IMR-90 (cell line): Measurements from ENCODE around the gene MAN2A2. TPM values are rescaled to one million over a fixed set of nuclear protein-coding genes. Genes with fewer than 3 reads are reported as not detected.

Experiments
- ATAC-seq: fragments of 200-7000 bp; cut with Tn5 transposase; 2 replicates; pipeline ENCODE4 v1.9.1; 2020; ENCODE audit warnings: low read depth, mild to moderate bottlenecking, moderate library complexity
- BruUV-seq: library from RNA; stranded (reverse); fragments of 400-500 nt; replicated peaks from 2 replicates; lab custom pipeline; 2021; lab: Mats Ljungman, UMichigan
- CTCF ChIA-PET: fragments of 300-600 bp; formaldehyde crosslinking; extraction: SDS; loops from one replicate; lab custom pipeline; 2021; ENCODE audit warnings: antibody characterized with exemption; lab: Yijun Ruan, JAX
- POLR2A ChIA-PET: fragments of 300-600 bp; sonication (Branson Sonifier 250); formaldehyde crosslinking; loops from one replicate; lab custom pipeline; 2022; ENCODE audit warnings: antibody characterized with exemption; ENCODE audit not compliant: unreplicated experiment; lab: Charles Lee
- DNase-seq: peaks from one replicate; pipeline ENCODE4 v3.0.0; 2013
- H2AFZ ChIP-seq: replicated peaks from 2 replicates; pipeline ENCODE3; 2013; ENCODE audit warnings: low read length, mild to moderate bottlenecking; ENCODE audit not compliant: poor library complexity
- H2AK5ac ChIP-seq: 2 replicates; pipeline ENCODE4 v1.6.1; 2013; ENCODE audit warnings: low read depth, low read length, inconsistent platforms
- H2AK9ac ChIP-seq: replicated peaks from 2 replicates; pipeline ENCODE3; 2013; ENCODE audit warnings: mild to moderate bottlenecking, low read depth, low read length, moderate library complexity; ENCODE audit not compliant: poor library complexity
- H2BK120ac ChIP-seq: 2 replicates; pipeline ENCODE4 v1.6.1; 2013; ENCODE audit warnings: low read depth, low read length, inconsistent platforms
- H2BK15ac ChIP-seq: 3 replicates; pipeline ENCODE4 v1.6.1; 2013; ENCODE audit warnings: low read depth, low read length, inconsistent platforms
- H2BK20ac ChIP-seq: 2 replicates; pipeline ENCODE4 v1.6.1; 2013; ENCODE audit warnings: low read depth, mild to moderate bottlenecking, inconsistent platforms, low read length, moderate library complexity
- H2BK5ac ChIP-seq: 2 replicates; pipeline ENCODE4 v1.6.1; 2013; ENCODE audit warnings: mild to moderate bottlenecking, low read depth, low read length, inconsistent platforms; ENCODE audit not compliant: poor library complexity, severe bottlenecking
- H3K14ac ChIP-seq: replicated peaks from 2 replicates; pipeline ENCODE4 v1.6.1; 2013; ENCODE audit warnings: low read depth, low read length, inconsistent platforms
- H3K18ac ChIP-seq: 2 replicates; pipeline ENCODE4 v1.6.1; 2013; ENCODE audit warnings: low read depth, low read length, control low read depth
- H3K23ac ChIP-seq: 2 replicates; pipeline ENCODE4 v1.6.1; 2013; ENCODE audit warnings: low read depth, low read length, inconsistent platforms
- H3K27ac ChIP-seq: 2 replicates; pipeline ENCODE4 v1.5.1; 2013; ENCODE audit warnings: mild to moderate bottlenecking, control low read depth, low read length; ENCODE audit not compliant: insufficient read depth
- H3K27me3 ChIP-seq: 2 replicates; pipeline ENCODE4 v1.6.1; 2013; ENCODE audit warnings: low read length; ENCODE audit not compliant: control insufficient read depth, insufficient read depth
- H3K36me3 ChIP-seq: 2 replicates; pipeline ENCODE4 v1.6.1; 2013; ENCODE audit warnings: low read length, mixed read lengths; ENCODE audit not compliant: control insufficient read depth, insufficient read depth
- H3K4ac ChIP-seq: 2 replicates; pipeline ENCODE4 v1.6.1; 2013; ENCODE audit warnings: low read depth, low read length, inconsistent platforms
- H3K4me1 ChIP-seq: 2 replicates; pipeline ENCODE4 v1.6.1; 2013; ENCODE audit warnings: low read length, mixed read lengths; ENCODE audit not compliant: control insufficient read depth, insufficient read depth
- H3K4me2 ChIP-seq: 2 replicates; pipeline ENCODE4 v1.6.1; 2013; ENCODE audit warnings: low read depth, mild to moderate bottlenecking, control low read depth, low read length, moderate library complexity
- H3K4me3 ChIP-seq: 2 replicates; pipeline ENCODE4 v1.5.1; 2013; ENCODE audit warnings: low read depth, mild to moderate bottlenecking, control low read depth, low read length, moderate library complexity; ENCODE audit not compliant: insufficient read depth
- H3K56ac ChIP-seq: 2 replicates; pipeline ENCODE4 v1.6.1; 2013; ENCODE audit warnings: low read length, inconsistent platforms; ENCODE audit not compliant: insufficient read depth; ENCODE audit errors: extremely low read depth
- H3K79me1 ChIP-seq, 2 experiments: 2 replicates each; pipeline ENCODE4 v1.6.1; 2013; ENCODE audit warnings: low read length in 2 of 2, inconsistent platforms in 1 of 2, low read depth in 1 of 2
- H3K9ac ChIP-seq: 2 replicates; pipeline ENCODE4 v1.6.1; 2013; ENCODE audit warnings: low read depth, low read length, control low read depth
- H3K9me1 ChIP-seq: 2 replicates; pipeline ENCODE4 v1.6.1; 2013; ENCODE audit warnings: low read length, inconsistent platforms; ENCODE audit not compliant: insufficient read depth
- H3K9me3 ChIP-seq: 2 replicates; pipeline ENCODE4 v1.6.1; 2013; ENCODE audit warnings: low read length; ENCODE audit not compliant: control insufficient read depth, insufficient read depth
- H4K20me1 ChIP-seq: 2 replicates; pipeline ENCODE4 v1.6.1; 2013; ENCODE audit warnings: low read length, inconsistent platforms; ENCODE audit not compliant: insufficient read depth
- H4K5ac ChIP-seq: 2 replicates; pipeline ENCODE4 v1.6.1; 2013; ENCODE audit warnings: mild to moderate bottlenecking, low read depth, low read length, control low read depth
- H4K8ac ChIP-seq, 2 experiments: 2 replicates each; pipeline ENCODE4 v1.6.1; 2013; ENCODE audit warnings: low read depth in 2 of 2, low read length in 2 of 2, control low read depth in 1 of 2, inconsistent platforms in 1 of 2
- H4K91ac ChIP-seq: 2 replicates; pipeline ENCODE4 v1.6.1; 2013; ENCODE audit warnings: low read depth, low read length, inconsistent platforms; ENCODE audit not compliant: insufficient read depth
- BHLHE40 ChIP-seq: fragments of 150-350 bp; IDR thresholded peaks from 2 replicates; pipeline ENCODE4 v1.6.1; 2016; ENCODE audit warnings: mild to moderate bottlenecking, low read depth, low read length
- CHD1 ChIP-seq: IDR thresholded peaks from 2 replicates; pipeline ENCODE4 v1.6.1; 2012; ENCODE audit warnings: low read depth, low read length, improper control_type of control experiment
- ELK1 ChIP-seq: fragments of 150-350 bp; IDR thresholded peaks from 2 replicates; pipeline ENCODE4 v1.6.1; 2016; ENCODE audit warnings: low read depth, mild to moderate bottlenecking, low read length, moderate library complexity, borderline replicate concordance
- FOS ChIP-seq: fragments of 150-350 bp; IDR thresholded peaks from 2 replicates; pipeline ENCODE4 v1.6.1; 2016; ENCODE audit warnings: low read depth, low read length
- MAFK ChIP-seq: IDR thresholded peaks from 2 replicates; pipeline ENCODE4 v1.6.1; 2012; ENCODE audit warnings: low read depth, low read length, improper control_type of control experiment
- POLR2A ChIP-seq: IDR thresholded peaks from 2 replicates; pipeline ENCODE4 v1.6.1; 2012; ENCODE audit warnings: mild to moderate bottlenecking, low read depth, low read length
- RAD21 ChIP-seq: IDR thresholded peaks from 2 replicates; pipeline ENCODE4 v1.6.1; 2012; ENCODE audit warnings: low read length, improper control_type of control experiment
- RCOR1 ChIP-seq: IDR thresholded peaks from 2 replicates; pipeline ENCODE4 v1.6.1; 2012; ENCODE audit warnings: mild to moderate bottlenecking, low read length, improper control_type of control experiment; ENCODE audit not compliant: insufficient replicate concordance
- RFX5 ChIP-seq: IDR thresholded peaks from 2 replicates; pipeline ENCODE4 v1.8.0; 2012; ENCODE audit warnings: low read depth, mild to moderate bottlenecking, low read length, moderate library complexity
- USF2 ChIP-seq: fragments of 150-350 bp; IDR thresholded peaks from 2 replicates; pipeline ENCODE4 v1.6.1; 2017; ENCODE audit warnings: mild to moderate bottlenecking, antibody characterized with exemption, low read length, low read depth
- WGBS, 2 experiments: methylation state at CpG; one replicate each; pipeline versions ENCODE4 v1.1.5 to v1.1.7; 2013; ENCODE audit warnings: missing lambda C conversion rate in 2 of 2; ENCODE audit not compliant: insufficient read length in 1 of 2; ENCODE audit errors: extremely low coverage in 2 of 2; 5-methylcytosine and 5-hydroxymethylcytosine counted together
- dilution Hi-C: fragments of 300-500 bp; cut with HindIII; formaldehyde crosslinking; loops from one replicate; pipeline ENCODE4 v1.14.3; 2018; ENCODE audit warnings: low sequenced_read_pairs; ENCODE audit not compliant: unreplicated experiment
- in situ Hi-C: fragments of 300-500 bp; cut with MboI; formaldehyde crosslinking; loops from 3 replicates; pipeline ENCODE4 v1.14.3; 2019; ENCODE audit warnings: low sequenced_read_pairs, inconsistent platforms, mixed read lengths
- intact Hi-C: fragments of 100-400 bp; cut with micrococcal nuclease; formaldehyde crosslinking; loops from 2 replicates; pipeline ENCODE4 v1.10.0; 2022
- polyA plus RNA-seq, 3 experiments: library from polyadenylated mRNA; depleted of rRNA; stranded (reverse); fragments of >200 nt; gene quantifications; 2 replicates each; pipeline ENCODE4 v1.2.3, GENCODE V29; 2012; ENCODE audit warnings: low replicate concordance in 1 of 3
- total RNA-seq: library from RNA; depleted of rRNA; stranded (reverse); fragments of >200 nt; gene quantifications from 2 replicates; pipeline ENCODE4 v1.2.3, GENCODE V29; 2012
- TF ChIP-seq, protein P1 (sequence below): conservative IDR thresholded peaks from 2 replicates; pipeline ENCODE4 v1.5.1; 2012; ENCODE audit warnings: mild to moderate bottlenecking, low read depth, low read length, improper control_type of control experiment

Gene MAN2A2
- total and polyA plus RNA-seq, 2 of the 4 experiments (the other 2 are of a cell fraction) = 3.4 to 52.5 TPM

DNA sequence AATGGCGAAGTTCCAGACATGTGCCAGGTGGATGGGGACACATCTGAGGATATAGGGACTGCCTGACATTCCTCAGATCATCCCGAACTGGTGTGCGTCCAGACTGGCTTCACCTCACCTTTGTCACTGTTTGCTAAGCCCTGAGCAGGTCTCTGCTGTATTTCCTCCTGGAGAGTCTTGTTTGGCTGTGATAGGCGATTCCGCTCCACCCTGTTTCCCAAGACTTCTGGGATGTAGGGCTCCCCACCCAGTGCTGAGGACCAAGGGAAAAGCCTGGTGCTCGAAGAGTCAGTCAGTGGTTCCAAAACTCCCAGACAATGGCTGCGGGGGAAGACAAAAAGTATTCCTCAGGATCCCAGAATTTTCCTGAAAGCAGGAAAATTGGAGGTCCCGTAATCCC is 45.8 kb upstream of the MAN2A2 start:
- no peak overlapping the region for H2AK9ac ChIP-seq
- H2BK15ac ChIP-seq = no peak overlapping the region
- H4K5ac ChIP-seq = no peak overlapping the region
- H3K9me1 ChIP-seq = peaks cover 3% of the 10 kb centered on the region; the same call in 1 of the 2 replicates
- no peak for ATAC-seq
- no peaks in the 10 kb centered on the region for H3K79me1 ChIP-seq
- H3K14ac ChIP-seq = no peak overlapping the region
- H2BK5ac ChIP-seq = no peak overlapping the region
- TF ChIP-seq FOS = no peak
- no peak for TF ChIP-seq CHD1
- no peak for TF ChIP-seq USF2
- TF ChIP-seq, protein P1, sequence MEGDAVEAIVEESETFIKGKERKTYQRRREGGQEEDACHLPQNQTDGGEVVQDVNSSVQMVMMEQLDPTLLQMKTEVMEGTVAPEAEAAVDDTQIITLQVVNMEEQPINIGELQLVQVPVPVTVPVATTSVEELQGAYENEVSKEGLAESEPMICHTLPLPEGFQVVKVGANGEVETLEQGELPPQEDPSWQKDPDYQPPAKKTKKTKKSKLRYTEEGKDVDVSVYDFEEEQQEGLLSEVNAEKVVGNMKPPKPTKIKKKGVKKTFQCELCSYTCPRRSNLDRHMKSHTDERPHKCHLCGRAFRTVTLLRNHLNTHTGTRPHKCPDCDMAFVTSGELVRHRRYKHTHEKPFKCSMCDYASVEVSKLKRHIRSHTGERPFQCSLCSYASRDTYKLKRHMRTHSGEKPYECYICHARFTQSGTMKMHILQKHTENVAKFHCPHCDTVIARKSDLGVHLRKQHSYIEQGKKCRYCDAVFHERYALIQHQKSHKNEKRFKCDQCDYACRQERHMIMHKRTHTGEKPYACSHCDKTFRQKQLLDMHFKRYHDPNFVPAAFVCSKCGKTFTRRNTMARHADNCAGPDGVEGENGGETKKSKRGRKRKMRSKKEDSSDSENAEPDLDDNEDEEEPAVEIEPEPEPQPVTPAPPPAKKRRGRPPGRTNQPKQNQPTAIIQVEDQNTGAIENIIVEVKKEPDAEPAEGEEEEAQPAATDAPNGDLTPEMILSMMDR = no peak
- no peak for TF ChIP-seq ELK1
- no peak for TF ChIP-seq BHLHE40
- no peak for TF ChIP-seq POLR2A
- TF ChIP-seq RCOR1 = no peak
- TF ChIP-seq MAFK = no peak
- TF ChIP-seq RAD21 = no peak
- TF ChIP-seq RFX5 = no peak
- H4K20me1 ChIP-seq = no peaks in the 10 kb centered on the region
- H3K27ac ChIP-seq = no peak overlapping the region
- no peak overlapping the region for H2BK20ac ChIP-seq
- no TSS peak for BruUV-seq
- H3K4ac ChIP-seq = no peak overlapping the region
- no peak overlapping the region for H3K56ac ChIP-seq
- H4K91ac ChIP-seq = no peak overlapping the region
- H2AK5ac ChIP-seq = no peak overlapping the region
- no peaks in the 10 kb centered on the region for H3K9me3 ChIP-seq
- H3K18ac ChIP-seq = no peak overlapping the region
- no peaks in the 10 kb centered on the region for H3K36me3 ChIP-seq
- no peak overlapping the region for H3K4me3 ChIP-seq
- H4K8ac ChIP-seq = no peak overlapping the region
- no peak for DNase-seq
- dilution Hi-C loops = no loop called here
- H3K27me3 ChIP-seq = no peaks in the 10 kb centered on the region
- in situ Hi-C loops = no loop called here
- H3K9ac ChIP-seq = no peak overlapping the region
- H3K23ac ChIP-seq = no peak overlapping the region
- H2BK120ac ChIP-seq = no peak overlapping the region
- intact Hi-C loops = no loop called here
- no peak overlapping the region for H2AFZ ChIP-seq
- no peak overlapping the region for H3K4me2 ChIP-seq
- H3K4me1 ChIP-seq = peaks cover 7% of the 10 kb centered on the region
- CTCF ChIA-PET = no interaction called here
- 93% methylated on average over 3 of the region's 8 CpGs; no CpG with 5 or more reads in 1 of the 2 experiments for WGBS, 2 experiments
- POLR2A ChIA-PET = no interaction called here
